GM19452 (cell line): Measurements from ENCODE around the gene ATPAF2.

Experiments
- ATAC-seq: cut with Tn5 transposase; IDR thresholded peaks from one replicate; pipeline ENCODE4 v1.9.1; 2021; ENCODE audit not compliant: unreplicated experiment

ATPAF2 gene

DNA sequence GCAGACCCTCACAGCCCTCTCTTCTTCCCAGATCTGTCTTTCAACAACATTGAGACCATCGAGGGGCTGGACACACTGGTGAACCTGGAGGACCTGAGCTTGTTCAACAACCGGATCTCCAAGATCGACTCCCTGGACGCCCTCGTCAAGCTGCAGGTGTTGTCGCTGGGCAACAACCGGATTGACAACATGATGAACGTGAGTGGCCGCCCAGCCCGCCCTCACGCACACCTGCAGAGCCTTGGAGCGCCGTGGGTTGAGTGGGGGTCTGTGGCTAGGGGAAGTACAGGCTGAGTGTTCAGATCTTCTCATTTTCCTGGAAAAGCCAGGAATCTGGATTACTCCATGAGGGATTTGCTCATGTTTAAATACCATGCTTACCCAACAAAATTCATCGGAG is 51.1 kb downstream of the ATPAF2 start:
- no peak for ATAC-seq

DNA sequence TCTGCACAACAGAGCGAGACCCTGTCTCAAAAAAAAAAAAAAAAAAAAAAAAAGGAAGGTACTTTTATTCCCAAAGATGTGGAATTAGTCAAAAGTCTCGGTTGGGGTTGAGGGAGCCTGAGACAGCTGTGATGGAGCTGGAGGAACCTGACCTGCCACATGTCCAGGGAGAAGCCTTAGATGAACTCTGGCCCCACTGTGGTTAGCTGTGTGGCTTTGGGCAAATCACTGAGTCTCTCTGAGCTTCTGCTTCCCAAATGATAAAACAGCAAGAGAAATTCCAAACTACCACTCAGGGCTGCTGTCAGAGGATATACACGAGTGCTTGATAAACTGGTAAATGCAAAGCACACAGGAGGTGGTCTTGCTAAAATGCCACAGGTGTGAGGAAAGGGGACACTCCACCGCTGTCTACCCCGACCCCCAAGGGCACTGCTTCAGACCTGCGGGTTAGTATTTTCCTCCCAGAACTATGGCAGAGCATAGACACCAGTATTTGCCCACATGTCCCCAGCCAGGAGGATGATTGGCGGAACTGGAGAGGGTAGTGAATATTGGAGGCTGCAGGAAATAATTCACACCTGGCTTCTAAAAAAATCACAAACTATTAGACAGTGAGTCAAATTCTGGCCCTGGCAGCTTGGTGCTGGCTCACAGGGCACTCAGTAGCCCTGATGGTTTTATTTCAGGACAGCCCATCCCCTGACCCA is 51.6 kb downstream of the ATPAF2 start:
- no peak for ATAC-seq

DNA sequence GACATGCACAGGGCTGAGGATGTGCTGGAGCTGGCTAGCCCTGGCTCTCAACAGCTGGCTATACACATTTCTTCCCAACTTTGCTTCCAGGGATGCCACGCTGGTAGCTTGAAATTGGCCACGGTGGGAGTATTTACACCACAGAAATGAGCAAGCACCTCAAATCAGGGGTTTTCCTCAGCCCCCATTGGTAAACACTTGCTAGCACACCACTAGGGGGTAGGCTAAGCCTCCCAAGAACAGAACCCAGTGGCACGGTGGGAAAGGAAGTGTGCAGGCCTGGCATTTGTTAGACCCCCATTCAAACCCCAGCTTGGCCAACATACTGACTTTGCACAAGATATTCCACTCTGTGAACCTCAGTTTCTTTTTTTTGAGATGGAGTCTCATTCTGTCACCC is 53.4 kb downstream of the ATPAF2 start:
- ATAC-seq: no peak

DNA sequence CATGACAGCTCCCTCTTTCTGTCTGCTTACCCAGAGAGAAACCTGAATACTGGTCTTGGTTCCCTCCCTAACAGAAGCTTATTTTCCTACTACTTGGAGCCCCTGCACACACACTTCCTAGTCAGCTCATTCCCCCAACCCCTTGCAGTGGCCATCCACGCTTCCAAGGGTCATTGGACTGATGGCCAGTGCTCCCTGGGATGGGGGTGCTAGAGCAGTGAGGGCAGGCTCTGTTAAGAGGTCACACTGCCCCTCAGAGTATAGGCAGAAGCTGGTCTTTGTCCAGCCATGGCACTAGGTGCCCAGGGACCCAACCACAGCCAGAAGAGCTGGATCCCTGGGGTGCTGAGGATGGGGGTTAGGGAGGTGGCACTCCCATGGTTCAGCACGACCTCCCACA is 53.8 kb downstream of the ATPAF2 start:
- no peak for ATAC-seq

- no peak for ATAC-seq
Observed at GRCh38 chr17:17983776-17984175, 55.2 kb downstream of the ATPAF2 start.

GRCh38 chr17:17983376-17983775 is 55.6 kb downstream of the ATPAF2 start:
- no peak for ATAC-seq

DNA sequence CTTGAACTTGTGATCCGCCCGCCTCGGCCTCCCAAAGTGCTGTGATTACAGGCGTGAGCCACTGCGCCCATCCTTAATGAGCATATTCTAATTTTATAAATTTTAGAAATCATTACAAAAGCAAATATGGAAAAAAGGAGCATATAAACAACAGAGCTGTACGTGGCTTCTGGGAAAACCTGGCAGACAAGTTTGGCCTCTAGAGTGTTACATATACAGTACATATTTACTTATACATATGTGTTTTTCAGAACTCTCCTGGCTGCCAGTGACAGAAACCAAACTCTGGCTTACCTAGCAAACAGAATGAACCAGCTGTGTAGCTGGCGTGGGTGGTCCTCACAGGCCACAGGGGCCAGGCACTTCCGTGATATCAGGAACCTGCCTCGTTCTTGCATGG is 56.2 kb downstream of the ATPAF2 start:
- ATAC-seq: no peak

DNA sequence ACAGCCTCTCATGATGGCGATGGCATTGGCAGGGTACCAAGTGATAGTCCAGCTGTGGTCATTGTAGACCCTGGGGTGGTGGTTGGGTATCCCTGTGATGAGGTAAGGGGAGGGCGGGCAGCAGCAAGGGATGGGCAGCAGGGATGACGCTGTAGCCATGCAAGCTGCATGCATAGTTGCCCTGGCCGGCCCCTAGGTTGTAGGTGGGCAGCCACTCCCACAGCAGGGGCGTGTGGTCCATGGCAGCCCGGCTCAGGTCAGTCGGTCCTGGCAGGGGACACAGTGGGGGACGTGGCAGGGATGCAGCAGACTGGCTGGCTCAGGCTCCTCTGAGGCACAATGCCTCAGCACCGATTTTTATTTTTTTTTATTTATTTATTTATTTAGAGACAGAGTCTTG is 57.6 kb downstream of the ATPAF2 start:
- ATAC-seq: no peak

DNA sequence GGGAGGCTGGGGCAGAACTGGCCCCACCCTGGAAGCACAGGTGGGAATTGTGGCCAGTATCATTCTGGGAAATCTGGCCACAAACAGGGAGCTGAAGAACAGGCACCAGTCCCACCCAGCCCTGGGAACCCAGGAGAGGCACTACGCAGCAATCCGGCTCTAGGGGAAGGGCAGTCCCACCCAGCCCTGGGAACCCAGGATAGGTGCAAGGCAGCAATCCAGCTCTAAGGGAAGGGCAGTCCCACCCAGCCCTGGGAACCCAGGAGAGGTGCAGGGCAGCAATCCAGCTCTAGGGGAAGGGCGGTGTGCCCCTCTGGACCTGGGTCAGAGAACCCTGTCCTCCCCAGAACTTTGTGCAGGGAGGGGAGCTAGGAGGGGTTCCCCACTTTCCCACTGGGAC is 59.2 kb downstream of the ATPAF2 start:
- ATAC-seq: no peak

- ATAC-seq: no peak
Observed at GRCh38 chr17:17978481-17979424, 60.2 kb downstream of the ATPAF2 start.

DNA sequence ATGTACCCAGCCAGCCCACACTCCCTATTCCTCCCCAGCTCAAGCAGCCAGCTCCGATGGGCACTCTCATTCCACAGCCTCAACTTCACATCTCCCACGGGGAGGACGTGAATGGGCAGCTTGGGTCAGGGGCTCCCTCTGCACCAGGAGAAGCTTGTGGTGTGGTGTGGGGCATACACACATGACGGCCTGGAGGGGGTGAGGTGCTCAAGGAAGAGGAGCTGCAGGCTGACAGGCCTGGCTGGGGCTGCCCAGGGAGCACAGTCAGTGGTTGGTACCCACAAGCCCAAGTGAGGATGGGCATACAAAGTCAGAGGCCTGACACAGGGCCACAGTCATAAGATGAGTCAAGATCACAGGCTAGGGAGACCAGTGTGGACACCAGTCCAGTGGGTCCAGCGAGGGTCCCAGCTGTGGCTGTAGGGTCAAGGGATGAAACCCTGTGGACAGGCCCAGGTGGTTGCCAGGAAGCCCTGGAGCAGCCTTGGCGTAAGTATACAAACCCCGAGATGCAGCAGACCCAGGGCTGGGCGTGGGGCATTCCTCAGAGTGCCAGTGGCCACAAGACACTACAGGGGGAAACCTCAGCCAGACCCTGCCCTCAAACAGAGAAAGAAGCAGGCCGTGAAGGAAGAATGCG is 61.9 kb downstream of the ATPAF2 start:
- no peak for ATAC-seq

- ATAC-seq: no peak
Observed at GRCh38 chr17:17975436-17975835, 63.5 kb downstream of the ATPAF2 start.

DNA sequence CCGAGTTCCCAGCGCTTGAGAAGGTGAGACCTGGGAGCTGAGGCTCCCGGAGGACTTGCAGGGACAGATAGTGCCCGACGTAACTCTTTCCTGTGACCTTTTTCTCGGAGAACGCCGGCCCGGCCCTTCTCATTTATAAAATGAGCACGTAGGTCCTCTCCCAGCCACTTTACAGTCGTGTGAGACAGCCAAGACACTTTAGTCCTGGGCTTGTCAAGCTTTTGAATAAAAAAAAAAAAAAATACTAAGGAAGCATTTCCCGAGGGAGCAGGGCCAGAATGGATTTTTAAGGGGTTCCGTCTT is 66.1 kb downstream of the ATPAF2 start:
- ATAC-seq: peak; percentile 5

DNA sequence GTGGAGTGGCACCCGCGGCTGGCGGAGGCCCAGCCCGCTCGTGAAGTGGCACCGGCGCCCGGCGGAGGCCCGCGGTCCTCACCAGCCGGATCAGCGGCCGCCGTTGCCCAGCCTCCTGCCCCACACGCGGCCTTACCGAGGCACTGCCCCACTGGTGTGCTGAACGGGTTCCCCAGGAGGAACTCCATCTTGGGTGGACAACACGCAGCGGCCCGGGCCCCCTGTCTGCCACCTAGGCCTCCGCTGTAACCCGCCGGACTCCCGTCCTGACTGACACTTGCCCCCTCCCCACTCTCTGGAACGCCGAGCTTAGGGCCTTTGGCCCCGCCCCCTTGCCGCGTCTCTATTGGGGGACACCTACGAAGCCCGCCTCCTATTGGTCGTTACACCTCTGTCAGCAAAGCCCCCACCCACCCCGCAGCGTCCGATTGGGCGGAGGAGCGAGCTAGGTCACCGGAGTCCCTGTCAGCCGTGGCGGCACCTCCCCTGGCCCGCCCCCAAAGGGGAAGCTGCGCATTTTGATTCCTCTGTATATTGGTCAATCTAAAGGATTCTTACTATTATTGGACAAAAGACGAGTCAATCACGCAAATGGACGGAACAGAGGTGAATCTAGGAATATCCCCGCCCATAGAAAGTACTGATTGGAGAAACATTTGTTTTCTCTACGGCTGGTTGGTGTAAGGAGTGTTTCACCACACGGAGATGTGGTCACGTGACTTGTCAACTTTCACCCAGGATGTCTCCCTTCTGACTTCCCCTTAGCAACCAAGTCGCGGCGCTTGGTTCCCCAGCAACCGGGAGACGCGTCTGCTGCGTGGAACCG is 66.6 kb downstream of the ATPAF2 start, which contains the start of the genes DRC3 and TOM1L2:
Gene DRC3, plus strand, starts transcription at position 737 of the 826 bp plus-strand sequence. CDS start 4,737 bp downstream, outside the sequence.
Gene TOM1L2, minus strand, starts transcription at position 275 of the 826 bp plus-strand sequence. Its CDS starts 87 bp downstream, at position 188.
- peak; percentile 94 for ATAC-seq

DNA sequence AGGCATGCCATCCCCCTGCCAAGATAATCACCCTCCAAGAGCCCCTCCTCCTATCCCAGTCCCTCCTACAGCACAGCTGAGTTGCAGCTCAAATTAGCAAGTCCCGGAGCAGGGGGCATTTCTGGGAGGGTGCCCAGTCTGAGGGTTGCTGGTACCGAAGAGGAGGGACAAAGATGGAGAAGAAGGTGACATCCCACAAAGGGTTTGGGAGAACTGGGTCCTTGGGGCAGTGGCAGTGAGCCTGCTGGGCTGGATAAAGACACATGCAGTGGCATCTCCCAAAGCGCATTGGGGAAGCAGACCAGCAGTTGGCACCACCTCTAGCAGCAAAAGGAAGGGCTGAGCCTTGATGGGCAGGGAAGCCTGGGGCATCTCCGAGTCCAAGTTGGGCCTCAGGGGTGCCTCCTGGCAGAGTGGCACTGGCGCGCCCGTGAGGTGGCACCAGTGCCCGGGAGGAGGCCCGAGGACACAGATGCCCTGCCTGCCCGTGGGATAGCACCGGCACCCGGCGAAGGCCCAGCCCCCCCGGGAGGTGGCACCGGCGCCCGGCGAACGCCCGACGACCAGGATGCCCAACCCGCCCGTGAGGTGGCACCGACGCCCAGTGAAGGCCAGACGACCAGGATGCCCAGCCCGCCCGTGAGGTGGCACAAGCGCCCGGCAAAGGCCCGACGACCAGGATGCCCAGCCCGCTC is 67.4 kb downstream of the ATPAF2 start:
- ATAC-seq: no peak

DNA sequence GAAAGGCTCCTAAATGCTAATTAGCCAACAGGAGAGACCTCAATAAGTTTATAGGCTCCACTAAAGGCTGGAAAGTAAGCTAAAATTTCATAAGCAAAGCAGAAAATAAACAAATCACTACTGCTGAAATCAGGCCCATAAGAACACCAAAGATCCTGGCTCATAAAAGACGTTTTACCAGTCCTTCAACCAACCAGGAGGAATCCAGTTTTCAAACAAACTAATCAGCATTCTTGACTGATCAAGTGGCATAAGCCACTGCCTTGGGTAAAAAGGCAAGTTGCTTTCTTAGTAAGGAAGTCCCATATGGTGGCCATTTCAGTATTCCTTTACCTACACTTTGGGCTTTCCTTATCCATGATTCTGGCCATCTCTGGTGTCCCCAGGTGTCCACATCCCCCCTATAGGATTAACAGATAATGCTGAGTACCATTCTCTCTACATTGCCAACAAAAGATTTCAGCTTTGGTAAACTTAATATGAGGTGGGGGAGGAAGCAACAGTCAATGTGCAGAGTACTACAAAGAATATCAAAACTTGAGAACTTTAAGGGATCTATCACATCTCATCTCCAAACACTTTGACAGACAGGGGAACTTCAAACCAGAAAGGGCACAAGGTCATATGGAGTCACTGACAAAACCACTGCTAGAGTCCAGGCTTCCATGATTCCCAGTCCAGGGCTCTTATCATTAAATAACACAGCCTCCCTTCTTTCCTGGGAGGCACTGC is 68.1 kb downstream of the ATPAF2 start:
- no peak for ATAC-seq
